EH (cell line): ENCODE data around the gene LTA4H.

Source experiments
- DNase-seq: peaks from one replicate; pipeline ENCODE4 v3.0.0-alpha.2; 2015; ENCODE audit warnings: low read depth

The LTA4H gene

DNA sequence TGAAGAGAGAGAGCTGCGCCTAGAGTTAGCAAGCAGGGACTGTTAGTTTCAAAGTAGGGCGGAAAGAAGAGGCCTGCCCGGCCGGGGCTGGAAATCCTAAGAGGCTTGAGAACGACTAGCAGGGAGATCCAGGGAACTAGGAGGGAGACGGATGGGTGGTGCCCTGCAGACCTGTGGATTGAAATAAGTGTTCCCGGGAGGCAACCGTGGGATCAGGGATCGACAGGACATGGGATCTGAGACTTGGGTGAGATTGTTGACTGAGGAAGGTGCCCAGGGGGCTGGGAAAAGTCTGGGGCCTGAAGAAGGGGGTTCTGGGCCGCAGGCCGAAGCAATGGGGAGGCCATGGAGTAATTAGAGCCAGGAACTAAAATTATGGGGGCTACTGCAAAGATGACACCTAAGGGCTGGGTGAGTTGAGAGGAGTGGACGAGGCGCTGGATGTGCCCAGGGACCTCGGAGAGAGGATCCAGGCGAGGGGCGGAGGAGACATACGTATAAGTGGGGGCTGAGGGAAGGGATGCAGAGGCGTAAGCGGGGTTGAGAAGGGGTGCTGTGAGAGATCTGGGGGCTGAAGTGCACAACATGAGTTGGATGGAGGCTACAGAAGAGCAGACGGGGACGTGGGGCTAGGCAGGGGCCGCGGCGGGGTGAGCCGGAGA is 635 bp downstream of the LTA4H start:
- DNase-seq: peak; percentile 58

DNA sequence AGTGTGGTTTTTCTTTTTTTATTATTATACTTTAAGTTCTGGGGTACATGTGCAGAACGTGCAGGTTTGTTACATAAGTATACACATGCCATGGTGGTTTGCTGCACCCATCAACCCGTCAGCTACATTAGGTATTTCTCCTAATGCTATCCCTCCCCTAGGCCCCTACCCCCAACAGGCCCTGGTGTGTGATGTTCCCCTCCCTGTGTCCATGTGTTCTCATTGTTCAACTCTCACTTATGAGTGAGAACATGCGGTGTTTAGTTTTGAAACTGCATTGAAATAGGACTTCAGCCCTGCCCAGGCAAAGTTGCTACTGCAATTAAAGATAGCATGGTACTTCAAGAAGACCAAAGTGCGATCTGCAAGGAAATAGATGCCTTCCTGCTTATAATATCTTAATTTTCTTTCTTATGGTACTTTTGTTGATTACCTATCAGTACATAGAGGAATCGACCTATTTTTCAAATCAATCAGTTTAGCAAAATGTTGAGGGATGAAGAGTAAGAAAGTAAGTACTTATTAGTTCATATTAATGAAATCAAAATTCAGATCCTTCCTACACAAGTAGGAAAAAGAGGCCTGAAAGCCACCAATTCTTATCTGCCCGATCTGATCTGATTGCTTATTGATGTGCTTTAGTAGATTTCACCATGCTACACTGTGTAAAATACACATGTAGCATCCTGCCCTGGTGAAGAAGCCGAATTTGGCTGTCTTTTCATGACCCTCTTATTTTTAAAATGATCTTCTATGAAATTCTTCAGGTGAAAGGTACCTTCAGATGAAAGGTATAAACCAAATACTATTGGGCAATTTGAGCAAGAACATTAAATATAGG is 1.6 kb downstream of the LTA4H start:
- no peak for DNase-seq

DNA sequence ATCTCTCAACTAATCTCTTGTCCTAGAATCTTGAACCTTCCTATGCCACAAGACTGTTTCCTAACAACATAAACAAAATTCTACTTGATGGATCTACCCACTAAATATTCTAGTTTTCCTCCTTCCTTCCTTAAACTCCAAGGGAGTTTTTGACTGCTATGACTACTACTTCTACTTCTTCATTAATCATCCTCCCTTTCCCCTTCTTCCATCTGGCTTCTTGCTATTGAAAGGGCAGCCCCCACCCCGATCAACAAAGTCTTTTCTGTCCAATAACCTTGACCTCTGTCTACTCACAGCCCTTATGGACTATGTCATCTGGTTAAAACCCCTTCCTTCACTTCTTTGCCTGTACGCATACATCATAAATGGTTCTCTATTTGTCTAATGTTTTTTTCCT is 5.6 kb downstream of the LTA4H start:
- no peak for DNase-seq

DNA sequence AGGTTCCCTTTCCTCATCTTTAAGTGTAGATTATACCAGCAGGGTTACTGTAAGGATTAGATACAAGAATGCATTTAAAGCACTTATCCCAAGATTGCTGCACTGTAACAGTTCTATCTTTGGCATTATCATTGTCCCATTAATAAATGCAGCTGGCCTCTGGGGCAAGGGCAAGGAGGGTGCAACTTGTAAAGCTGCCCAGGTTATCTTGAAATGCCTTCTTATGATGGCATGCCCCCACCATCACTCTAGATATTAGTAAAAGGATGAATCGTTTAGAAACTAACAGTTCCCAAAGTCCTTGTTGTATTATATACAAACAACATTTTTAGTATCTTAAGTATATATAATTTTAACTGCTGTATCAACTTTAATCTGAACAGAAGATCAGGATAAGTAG is 6.8 kb downstream of the LTA4H start:
- DNase-seq: no peak

DNA sequence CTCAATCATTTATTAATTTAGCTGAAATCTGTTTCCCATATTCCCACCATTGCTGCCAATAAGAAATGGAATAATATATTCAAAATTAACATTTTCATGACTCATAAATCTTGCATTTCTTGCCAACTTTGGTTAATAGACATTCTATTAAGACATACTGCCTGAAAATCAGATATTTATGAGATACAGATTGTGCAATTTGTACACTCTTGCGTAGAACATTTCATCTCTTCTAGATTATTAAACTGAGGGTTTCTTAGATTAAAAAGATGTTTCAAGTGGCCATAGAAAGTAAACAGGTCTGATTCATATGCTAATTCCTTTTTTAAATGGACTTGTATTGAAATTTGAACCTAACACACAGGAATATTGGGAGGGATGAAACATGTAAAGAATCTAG is 9.1 kb downstream of the LTA4H start:
- DNase-seq: no peak

DNA sequence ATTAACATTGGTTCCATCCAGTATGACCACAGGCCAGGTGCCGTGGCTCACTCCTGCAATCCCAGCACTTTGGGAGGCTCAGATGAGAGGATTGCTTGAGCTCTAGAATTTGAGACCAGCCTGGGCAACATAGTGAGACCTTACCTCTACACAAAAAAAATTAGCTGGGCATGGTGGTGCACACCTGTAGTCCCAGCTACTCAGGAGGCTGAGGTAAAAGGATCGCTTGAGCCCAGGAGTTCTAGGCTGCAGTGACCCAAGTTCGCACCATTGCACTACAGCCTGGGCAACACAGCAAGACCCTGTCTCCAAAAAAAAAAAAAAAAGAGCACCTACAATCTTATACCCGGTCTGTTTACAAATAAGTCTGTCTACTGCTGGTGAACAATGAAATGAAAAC is 9.9 kb downstream of the LTA4H start:
- no peak for DNase-seq

DNA sequence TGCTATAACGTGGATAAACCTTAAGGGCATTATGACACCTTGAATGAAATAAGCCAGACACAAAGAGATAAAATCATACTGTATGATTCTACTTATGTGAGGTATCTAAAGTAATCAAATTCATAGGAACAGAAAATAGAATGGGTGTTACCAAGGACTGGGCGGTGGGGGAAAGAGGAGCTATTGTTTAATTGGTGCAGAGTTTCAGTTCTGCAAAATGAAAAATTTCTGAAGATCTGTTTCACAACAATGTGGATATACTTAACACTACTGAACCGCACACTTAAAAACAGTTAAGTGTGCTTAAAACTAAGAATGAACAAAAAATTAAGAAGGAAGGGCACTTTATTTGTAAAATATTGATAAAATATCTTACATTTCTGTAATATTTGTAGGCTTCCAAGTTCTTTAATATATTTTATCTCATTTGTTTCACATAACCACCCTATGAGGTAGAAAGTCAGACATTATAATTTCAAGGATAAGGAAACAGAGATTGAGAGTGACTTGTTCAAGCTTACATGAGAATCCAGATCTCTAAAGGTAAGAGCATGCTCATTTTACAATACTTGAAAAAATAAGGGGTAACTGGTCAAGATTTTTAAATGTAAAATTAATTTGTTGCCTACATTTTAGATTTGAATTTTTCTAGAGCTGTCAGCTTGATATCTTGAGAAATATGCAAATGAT is 14.9 kb downstream of the LTA4H start:
- no peak for DNase-seq

DNA sequence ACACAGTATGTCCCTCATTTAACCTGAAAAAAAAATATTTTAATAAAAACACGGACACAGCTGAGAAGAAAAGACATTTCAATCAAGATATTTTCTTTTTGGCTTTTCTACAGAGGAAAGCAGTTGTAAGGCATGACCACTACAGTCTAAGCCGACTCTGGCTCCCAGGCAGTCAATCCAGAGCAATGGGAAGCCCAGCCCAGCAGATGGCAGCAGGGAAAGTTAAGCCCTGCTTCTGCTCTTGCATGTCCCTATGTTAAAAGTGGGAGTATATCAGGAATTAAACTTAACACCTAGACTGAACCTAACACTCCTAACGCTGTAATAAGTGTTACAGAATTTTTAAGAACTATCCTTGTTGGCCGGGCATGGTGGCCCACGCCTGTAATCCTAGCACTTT is 19.7 kb downstream of the LTA4H start:
- DNase-seq: peak; percentile 39

DNA sequence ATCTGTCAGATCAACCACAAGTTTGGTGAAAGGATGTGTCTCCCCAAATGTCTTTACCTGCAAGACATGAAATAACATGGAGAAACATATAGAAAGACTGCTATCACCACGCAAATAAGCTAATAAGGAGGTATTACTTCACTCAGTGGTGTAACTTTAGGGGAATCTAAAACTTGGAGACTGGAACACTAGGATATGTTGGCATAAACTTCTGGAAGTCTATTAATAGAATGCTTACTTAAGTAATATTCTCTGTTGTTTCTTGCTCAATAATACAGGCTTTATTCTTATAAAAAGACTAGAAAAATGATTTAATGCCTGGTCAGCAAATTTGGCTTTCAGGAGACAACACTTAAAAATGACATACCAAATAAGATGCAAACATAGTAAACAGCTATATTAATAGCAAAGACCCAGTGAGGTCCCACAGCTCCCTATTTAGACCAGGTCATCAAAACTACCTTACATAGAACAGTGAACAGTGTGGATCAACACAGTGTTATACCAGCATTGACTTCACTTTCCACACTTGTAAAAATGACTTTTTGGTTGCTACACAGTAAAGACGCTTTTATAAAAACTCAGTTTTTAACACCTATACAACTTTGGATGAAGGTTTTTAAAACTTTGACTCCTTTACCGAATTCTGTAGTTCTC is 20.3 kb downstream of the LTA4H start:
- DNase-seq: no peak

DNA sequence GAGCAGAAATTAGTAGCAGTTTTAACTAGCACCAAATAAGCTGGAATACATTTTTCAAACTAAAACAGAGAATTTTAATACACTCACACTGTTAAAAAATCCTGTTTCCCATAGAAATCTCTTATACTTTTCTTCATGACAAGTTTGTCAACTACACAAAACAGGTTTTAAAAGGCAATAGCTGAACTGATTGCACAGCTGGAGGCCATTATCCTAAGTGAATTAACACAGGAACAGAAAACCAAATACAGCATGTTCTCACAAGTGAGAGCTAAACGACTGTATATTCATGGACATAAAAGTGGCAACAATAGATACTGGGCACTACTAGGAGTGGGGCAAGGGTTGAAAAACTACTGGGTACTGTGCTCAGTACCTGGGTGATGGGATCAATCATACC is 27.7 kb downstream of the LTA4H start:
- no peak for DNase-seq

DNA sequence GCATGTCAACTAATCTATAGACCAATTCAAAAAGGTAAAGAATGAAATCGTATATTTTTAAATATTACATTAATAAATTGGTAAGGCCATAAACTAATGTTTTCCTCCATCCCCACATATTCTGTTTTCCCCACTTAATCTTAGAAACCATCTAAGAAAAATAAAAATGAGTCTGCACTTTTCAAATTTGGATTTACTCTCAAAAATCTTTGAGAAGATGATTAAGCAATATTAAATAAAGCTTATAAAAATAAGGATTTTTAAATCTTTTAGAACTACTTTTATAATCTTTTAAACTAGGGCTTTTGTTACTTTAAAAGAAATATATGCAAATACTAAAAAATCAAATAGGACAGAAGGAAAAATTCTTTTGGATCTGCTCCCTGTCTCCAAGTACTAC is 28.7 kb downstream of the LTA4H start:
- DNase-seq: no peak

DNA sequence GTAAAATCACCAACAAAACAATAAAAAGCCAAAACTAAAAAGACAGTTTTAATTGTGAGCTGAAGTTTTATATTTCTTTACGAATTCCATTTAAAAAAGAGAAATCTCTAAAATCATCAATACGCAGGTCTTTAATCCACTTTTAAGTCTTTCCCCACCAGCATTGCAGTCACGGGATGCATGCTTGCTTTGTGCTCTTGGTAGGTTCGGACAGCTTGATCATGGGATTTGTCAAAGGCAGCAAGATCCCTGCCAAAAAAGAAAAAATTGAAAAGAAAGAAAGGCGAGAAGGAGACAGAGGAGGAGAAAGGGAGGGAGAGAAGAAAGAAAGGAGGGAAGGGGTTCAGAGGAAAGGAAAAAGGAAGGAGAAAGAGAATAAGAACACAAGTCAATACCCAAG is 34.5 kb downstream of the LTA4H start:
- DNase-seq: no peak

DNA sequence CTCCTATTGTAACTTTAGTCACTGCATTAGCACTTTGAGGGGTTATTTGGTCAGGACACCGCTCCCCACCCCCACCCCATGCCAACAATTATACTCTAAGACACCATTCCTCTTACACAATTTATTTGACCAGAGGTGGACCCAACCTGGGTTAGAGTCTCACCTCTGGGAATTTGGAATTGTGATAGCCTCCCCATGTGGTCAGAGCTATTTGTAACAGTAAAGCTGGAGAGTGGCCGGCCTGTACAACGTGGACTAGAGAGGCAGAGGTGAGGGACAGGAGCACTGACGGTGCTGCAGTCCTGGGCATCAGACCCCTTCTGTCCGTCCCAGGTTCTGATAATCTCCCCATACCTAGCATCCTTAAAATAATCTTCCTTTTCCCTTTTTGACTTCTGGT is 35.9 kb downstream of the LTA4H start:
- DNase-seq: no peak

DNA sequence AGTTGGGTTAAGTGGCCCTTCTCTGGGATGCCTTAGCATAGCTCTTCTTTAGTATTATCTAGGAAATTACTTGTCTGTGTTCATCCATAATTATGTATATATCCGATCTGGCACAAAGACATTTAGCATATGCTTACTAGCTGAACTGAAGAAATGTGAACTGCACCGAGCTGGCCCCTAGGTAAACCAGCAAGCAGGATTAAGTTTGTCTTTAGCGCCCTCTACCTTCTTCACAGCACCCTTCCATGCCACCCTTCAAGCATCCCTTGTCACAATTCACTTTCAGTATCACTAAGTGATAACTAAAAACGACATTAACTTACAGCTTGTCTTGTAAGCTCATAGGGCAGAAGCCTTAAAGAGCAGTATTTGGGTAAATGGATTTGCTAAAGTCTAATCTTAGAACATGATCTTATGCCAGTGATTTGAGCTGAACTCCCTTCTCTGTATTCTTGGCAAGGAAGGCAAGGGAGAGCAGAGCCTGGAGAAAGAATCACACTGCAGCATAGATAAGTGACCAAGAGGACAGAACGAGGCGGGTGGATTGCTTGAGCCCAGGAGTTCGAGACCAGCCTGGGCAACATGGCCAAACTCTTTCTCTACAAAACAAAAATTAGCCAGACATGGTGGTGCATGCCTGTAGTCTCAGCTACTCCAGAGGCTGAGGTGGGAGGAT is 36.6 kb downstream of the LTA4H start:
- DNase-seq: peak; percentile 62

DNA sequence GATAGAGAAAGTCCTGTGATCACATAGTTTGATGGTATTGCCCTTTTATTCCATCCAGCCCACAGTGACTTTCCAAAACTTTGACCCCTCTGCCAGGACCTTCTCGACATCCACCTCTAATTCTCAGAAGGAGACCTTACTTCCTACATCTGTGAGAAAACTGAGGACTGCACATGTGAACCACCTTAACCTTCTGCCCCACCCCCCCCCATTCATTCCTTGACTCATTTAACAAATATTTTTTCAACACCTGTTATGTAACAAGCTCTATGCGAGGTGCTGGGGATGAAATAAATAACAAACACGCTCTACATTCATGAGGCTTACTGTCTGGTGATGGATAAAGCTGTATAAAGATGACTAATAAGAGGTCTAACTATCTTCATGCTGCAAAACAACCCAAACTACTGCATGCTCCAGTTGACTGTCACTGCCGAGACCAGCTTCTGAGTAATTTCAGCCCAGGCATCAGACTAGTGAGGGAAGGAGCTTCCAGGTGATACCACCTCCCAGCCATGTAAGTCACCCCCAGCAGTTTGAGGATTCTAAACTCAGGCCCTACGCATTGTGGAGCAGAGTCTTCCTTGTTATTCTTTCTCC is 37.4 kb downstream of the LTA4H start:
- DNase-seq: no peak

DNA sequence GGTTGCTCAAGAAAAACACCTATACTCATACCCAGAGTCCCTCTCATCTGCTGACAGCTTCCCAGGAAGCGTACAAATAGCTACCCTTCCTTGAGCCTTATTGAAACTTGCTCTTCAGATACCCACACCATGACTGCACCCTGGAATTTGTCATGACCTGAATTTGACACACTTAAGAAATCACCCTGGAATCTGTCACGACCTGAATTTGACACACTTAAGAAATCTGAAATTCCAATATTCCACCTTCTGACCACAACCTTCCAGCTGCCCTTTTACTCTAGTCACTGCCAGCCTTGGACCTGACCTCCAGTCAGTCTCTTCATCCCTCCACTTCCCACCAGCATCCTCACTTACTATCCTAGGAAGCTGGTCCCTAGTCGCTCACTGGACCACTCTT is 38.1 kb downstream of the LTA4H start:
- no peak for DNase-seq

DNA sequence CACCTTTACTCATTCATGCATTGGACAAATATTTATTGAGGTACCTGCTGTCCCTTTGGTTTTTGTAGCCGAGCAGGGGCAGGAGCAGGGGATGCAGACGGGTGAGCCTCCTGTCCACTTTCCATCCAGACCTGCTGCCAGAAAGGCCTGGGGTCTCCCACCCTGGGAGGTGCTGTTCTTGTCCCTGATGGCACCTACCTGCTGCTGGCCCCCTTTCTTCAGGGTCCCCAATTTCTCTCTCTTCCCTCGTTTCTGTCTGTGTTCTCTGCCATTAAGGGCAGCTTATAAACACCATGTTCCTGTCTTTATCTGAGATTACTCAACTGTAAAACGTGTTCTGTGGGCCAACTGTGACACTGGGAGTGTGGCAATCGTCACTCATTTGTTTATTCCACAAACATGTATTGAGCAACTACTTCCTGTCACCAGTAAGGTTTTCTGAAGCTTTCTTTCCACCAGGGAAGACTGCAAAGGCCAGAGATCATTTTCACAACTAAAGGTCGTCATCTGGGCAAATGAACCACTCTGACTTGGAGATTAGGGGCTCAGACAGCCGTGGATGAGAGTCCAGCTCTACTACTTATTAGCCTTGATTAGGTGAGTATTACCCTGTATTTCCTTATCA is 39.2 kb downstream of the LTA4H start, which contains the start of gene HAL:
Gene HAL, minus strand, starts transcription at position 311 of the 625 bp plus-strand sequence. CDS start 434 bp downstream, outside the sequence.
- no peak for DNase-seq

DNA sequence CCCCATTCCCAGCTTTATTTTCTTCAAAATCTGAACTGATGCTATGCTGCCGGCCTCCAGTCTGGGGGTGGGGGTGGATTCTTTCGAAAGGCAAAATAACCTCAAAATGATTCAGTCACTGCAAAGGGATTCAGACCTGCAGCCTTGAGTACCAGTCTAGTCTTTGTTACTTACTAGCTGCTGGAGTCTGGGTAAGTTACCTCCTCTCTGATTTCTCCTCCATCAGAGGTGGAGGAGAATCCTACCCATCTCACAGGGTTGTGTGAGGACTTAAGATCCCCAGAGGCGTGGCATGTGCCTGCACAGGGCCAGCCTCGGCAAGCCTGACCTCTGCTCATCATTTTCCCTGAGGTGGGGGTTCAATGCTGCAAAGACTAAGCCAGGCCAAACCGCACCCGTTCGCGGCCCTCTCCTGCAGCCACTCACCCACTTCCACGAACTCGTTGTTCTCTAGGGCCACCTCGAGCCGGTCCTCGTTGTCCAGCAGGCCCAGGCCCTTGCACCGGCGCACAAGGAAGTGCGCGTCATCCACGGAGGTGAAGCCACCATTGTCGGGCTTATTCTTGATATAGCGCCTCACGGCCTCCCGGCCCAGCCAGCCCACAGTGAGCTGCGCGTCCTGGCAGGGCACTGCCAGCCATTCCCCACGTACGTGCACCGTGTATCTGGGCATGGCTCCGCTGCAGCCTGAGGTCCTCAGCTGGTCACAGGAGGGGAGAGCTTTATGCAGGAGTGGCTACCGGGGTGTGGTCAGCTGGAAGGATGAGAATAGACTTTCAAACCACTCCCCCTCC is 40.0 kb downstream of the LTA4H start:
- DNase-seq: no peak

DNA sequence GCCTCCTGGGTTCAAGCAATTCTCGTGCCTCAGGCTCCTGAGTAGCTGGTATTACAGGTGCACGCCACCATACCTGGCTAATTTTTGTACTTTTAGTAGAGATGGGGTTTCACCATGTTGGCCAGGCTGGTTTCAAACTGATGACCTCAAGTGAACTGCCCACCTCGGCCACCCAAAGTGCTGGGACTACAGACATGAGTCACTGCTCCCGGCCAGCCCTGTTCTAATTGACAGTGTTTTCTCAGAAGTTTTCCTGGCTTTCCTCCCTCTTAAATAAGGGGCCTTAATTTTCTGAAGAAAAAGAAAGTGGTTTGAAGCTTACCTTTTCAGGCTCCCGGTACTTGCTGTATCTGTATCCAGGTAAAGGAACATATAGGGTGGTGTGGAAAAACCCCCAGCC is 40.9 kb downstream of the LTA4H start:
- peak; percentile 14 for DNase-seq

DNA sequence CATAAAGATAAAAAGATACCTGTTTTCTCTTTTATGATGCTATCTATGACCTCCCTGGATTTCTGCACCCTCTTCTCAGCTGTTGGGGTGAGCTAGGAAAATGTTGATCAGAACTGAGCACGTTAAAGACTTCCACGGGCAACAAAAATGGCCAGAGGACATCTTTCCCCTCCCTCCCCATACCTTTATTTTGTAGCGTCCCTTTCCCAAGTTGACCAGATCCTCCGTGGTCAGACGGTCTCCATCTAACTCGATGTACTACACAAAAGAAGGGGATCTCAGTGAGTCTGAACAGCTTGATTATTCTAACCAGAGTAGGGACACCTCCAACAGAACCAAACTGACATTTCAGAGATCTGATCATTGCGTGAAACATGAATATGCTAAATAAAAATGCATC is 41.5 kb downstream of the LTA4H start:
- DNase-seq: no peak
